K562 (cell line): ENCODE data around the gene SETDB2. TPM values are rescaled to one million over a fixed set of nuclear protein-coding genes. Genes with fewer than 3 reads are reported as not detected.

Source experiments
- ATAC-seq: fragments of 200-7000 bp; cut with Tn5 transposase; 3 replicates; pipeline ENCODE4 v1.9.1; 2020; ENCODE audit warnings: moderate library complexity
- BruUV-seq: library from RNA; stranded (reverse); fragments of 400-500 nt; replicated peaks from 2 replicates; lab custom pipeline; 2021; lab: Mats Ljungman, UMichigan
- CTCF ChIA-PET: fragments of 300-600 bp; formaldehyde crosslinking; extraction: SDS; loops from one replicate; lab custom pipeline; 2021; ENCODE audit warnings: low intra/inter-chr PET ratio; lab: Yijun Ruan, JAX
- POLR2A ChIA-PET: fragments of 300-600, 350-650 bp; sonication (Branson Sonifier 250); formaldehyde crosslinking; extraction: SDS; loops from one replicate; lab custom pipeline; 2021; ENCODE audit warnings: antibody characterized with exemption, inconsistent platforms; lab: Yijun Ruan, JAX
- DNase-seq, 4 experiments: peaks; one replicate each; pipeline versions ENCODE4 v3.0.0 to v3.0.0-alpha.2; 2011 to 2018; ENCODE audit warnings: low spot score in 3 of 4, mixed read lengths in 3 of 4; ENCODE audit errors: extremely low read depth in 1 of 4
- FAIRE-seq: peaks from 2 replicates; lab custom pipeline; 2011; peaks lifted over from hg19 to GRCh38; lab: Jason Lieb, UNC
- H2AFZ ChIP-seq: 2 replicates; pipeline ENCODE4 v1.6.0; 2011; ENCODE audit warnings: low read depth, low read length, control low read depth, inconsistent platforms
- H3K27ac ChIP-seq: fragments of 200-600 bp; 3 replicates; pipeline ENCODE4 v1.8.0; 2011; ENCODE audit warnings: low read depth, mild to moderate bottlenecking, control low read depth, inconsistent platforms, low read length, moderate library complexity, mixed read lengths; ENCODE audit errors: extremely low read depth
- H3K27me3 ChIP-seq, 2 experiments: fragments of 300-600 bp in 1 of 2; 2 replicates in 1 of 2; 3 replicates in 1 of 2; pipeline versions ENCODE4 v1.6.0 to v1.8.0; 2011; ENCODE audit warnings: inconsistent platforms in 2 of 2, low read length in 2 of 2, mild to moderate bottlenecking in 1 of 2, mixed read lengths in 1 of 2, moderate library complexity in 1 of 2; ENCODE audit not compliant: control insufficient read depth in 2 of 2, insufficient read depth in 2 of 2
- H3K36me3 ChIP-seq: fragments of 300-600 bp; 3 replicates; pipeline ENCODE4 v1.8.0; 2011; ENCODE audit warnings: mild to moderate bottlenecking, low read length, inconsistent platforms; ENCODE audit not compliant: control insufficient read depth, insufficient read depth
- H3K4me1 ChIP-seq, 2 experiments: fragments of 200-600 bp in 1 of 2; replicated peaks in 1 of 2; 2 replicates in 1 of 2; 3 replicates in 1 of 2; pipeline versions ENCODE4 v1.5.1 to v1.8.0; 2011; ENCODE audit warnings: inconsistent platforms in 2 of 2, low read length in 2 of 2, mild to moderate bottlenecking in 1 of 2, mixed read lengths in 1 of 2, moderate library complexity in 1 of 2; ENCODE audit not compliant: control insufficient read depth in 2 of 2, insufficient read depth in 2 of 2
- H3K4me2 ChIP-seq: 2 replicates; pipeline ENCODE4 v1.6.1; 2011; ENCODE audit warnings: low read length, control low read depth, inconsistent platforms, mixed read lengths; ENCODE audit not compliant: insufficient read depth
- H3K4me3 ChIP-seq: fragments of 200-600 bp; sonication (generic), shearing (Covaris generic); 2 replicates; pipeline ENCODE4 v1.5.1; 2016; ENCODE audit warnings: control low read depth, inconsistent platforms
- H3K79me2 ChIP-seq: fragments of 200-600 bp; 3 replicates; pipeline ENCODE4 v1.8.0; 2011; ENCODE audit warnings: low read length, inconsistent platforms; ENCODE audit not compliant: control insufficient read depth, insufficient read depth
- H3K9ac ChIP-seq, 2 experiments: 2 replicates each; pipeline versions ENCODE4 v1.6.0 to v1.6.1; 2011; ENCODE audit warnings: low read depth in 2 of 2, low read length in 2 of 2, control low read depth in 1 of 2, inconsistent platforms in 1 of 2, mild to moderate bottlenecking in 1 of 2, mixed read lengths in 1 of 2; ENCODE audit not compliant: insufficient read depth in 1 of 2
- H3K9me1 ChIP-seq: one replicate; pipeline ENCODE4 v1.6.0; 2011; ENCODE audit warnings: inconsistent platforms, mild to moderate bottlenecking, low read length, moderate library complexity; ENCODE audit not compliant: control insufficient read depth, insufficient read depth
- H3K9me3 ChIP-seq: replicated peaks from 2 replicates; pipeline ENCODE4 v1.5.1; 2011; ENCODE audit warnings: low read depth, low read length, inconsistent platforms; ENCODE audit not compliant: control insufficient read depth, insufficient read depth
- H4K20me1 ChIP-seq: replicated peaks from 2 replicates; pipeline ENCODE4 v1.6.1; 2011; ENCODE audit warnings: low read length, inconsistent platforms, mixed read lengths; ENCODE audit not compliant: control insufficient read depth, insufficient read depth
- C11orf30 ChIP-seq: fragments of 450-650 bp; IDR thresholded peaks from 2 replicates; pipeline ENCODE4 v1.6.1; 2016; ENCODE audit warnings: low read depth, mild to moderate bottlenecking
- ELF1 ChIP-seq: fragments of 200-800 bp; sonication (Bioruptor generic); IDR thresholded peaks from 2 replicates; pipeline ENCODE4 v1.6.1; 2016; ENCODE audit warnings: missing genetic modification characterization, missing compliant biosample characterization
- MAFG ChIP-seq: fragments of 450-650 bp; conservative IDR thresholded peaks from 2 replicates; pipeline ENCODE4 v1.6.1; 2016; ENCODE audit warnings: missing genetic modification characterization, missing compliant biosample characterization
- PBX2 ChIP-seq, 2 experiments: IDR thresholded peaks in 1 of 2; conservative IDR thresholded peaks in 1 of 2; 2 replicates each; pipeline ENCODE4 v1.6.1; 2016; ENCODE audit warnings: low read depth in 2 of 2, mild to moderate bottlenecking in 1 of 2, missing compliant biosample characterization in 1 of 2, missing genetic modification characterization in 1 of 2, moderate library complexity in 1 of 2
- PPARD ChIP-seq: fragments of 250-450 bp; sonication (Bioruptor Pico); IDR thresholded peaks from 2 replicates; pipeline ENCODE4 v1.8.0; 2022; ENCODE audit warnings: inconsistent platforms, mild to moderate bottlenecking, moderate library complexity
- SP2 ChIP-seq: IDR thresholded peaks from 2 replicates; pipeline ENCODE4 v1.6.1; 2011; ENCODE audit warnings: mild to moderate bottlenecking, low read depth, low read length, moderate library complexity; ENCODE audit not compliant: poor library complexity, severe bottlenecking; ENCODE audit errors: extremely low read depth
- ZNF146 ChIP-seq: IDR thresholded peaks from one replicate; pipeline ENCODE4 v1.6.1; 2018; ENCODE audit warnings: missing compliant biosample characterization; ENCODE audit not compliant: unreplicated experiment
- ZNF316 ChIP-seq: fragments of 450-650 bp; IDR thresholded peaks from 2 replicates; pipeline ENCODE4 v1.6.1; 2016
- WGBS: fragments of 100-300 bp; shearing (Covaris generic); methylation state at CpG from one replicate; pipeline ENCODE4 v1.1.6; 2016; ENCODE audit warnings: low coverage, mixed read lengths; ENCODE audit not compliant: insufficient coverage; ENCODE audit errors: missing lambda C conversion rate; 5-methylcytosine and 5-hydroxymethylcytosine counted together
- in situ Hi-C: fragments of 300-500 bp; cut with MboI; formaldehyde crosslinking; loops from 4 replicates; pipeline ENCODE4 v1.15.0; 2018; ENCODE audit warnings: inconsistent platforms, mixed read lengths
- intact Hi-C: fragments of 100-400 bp; cut with micrococcal nuclease; formaldehyde crosslinking; loops from 2 replicates; pipeline ENCODE4 v1.14.2; 2022
- polyA plus RNA-seq, 8 experiments: library from polyadenylated mRNA; depleted of rRNA in 4 of 8; stranded (reverse) in 5 of 8; unstranded in 3 of 8; fragments of >200 nt; fragmentation: Nextera tagmentation in 2 of 8; fragmentation: Illumina TruSeq in 1 of 8; extraction: Ambion mirVana in 2 of 8; extraction: Trizol in 1 of 8; gene quantifications; 2 replicates each; pipeline versions ENCODE4 v1.2.1 to v1.2.3, GENCODE V29; 2011 to 2014; ENCODE audit warnings: inconsistent platforms in 1 of 8, missing spikeins in 1 of 8
- total RNA-seq, 7 experiments: library from RNA; depleted of rRNA in 6 of 7; stranded (reverse); fragments of >200 nt in 6 of 7; fragmentation: Illumina TruSeq in 2 of 7; extraction: Trizol in 2 of 7; gene quantifications; 2 replicates each; pipeline versions ENCODE4 v1.2.1 to v1.2.3, GENCODE V29; 2011 to 2021; ENCODE audit warnings: low replicate concordance in 1 of 7

Gene SETDB2
- total and polyA plus RNA-seq, 9 of the 15 experiments (the other 6 are each of a cell fraction or from before 2014, with no cell fraction given), result 1.0 to 9.0 (median 6.1) TPM

GRCh38 chr13:49446473-49446872 is 2.4 kb downstream of the SETDB2 start:
- FAIRE-seq (no peak), ATAC-seq (no peak), DNase-seq (no peak)
- H3K27ac ChIP-seq, result peak overlapping the region; percentile 91; the same call in 2 of the 3 replicates
- no peaks in the 10 kb centered on the region for H3K9me1 ChIP-seq
- peak overlapping the region in 1 of 2 experiments; percentile 76; a peak in 2 of 4 replicates for H3K9ac ChIP-seq
- intact Hi-C loops, result loop anchor here (5.0 kb wide), 1 partner anchor 161 kb away; no protein-coding TSS in a partner anchor
- BruUV-seq, result no TSS peak
- H3K79me2 ChIP-seq, result peaks cover 60% of the 10 kb centered on the region
- in situ Hi-C loops, result no loop called here
- H4K20me1 ChIP-seq, result no peaks in the 10 kb centered on the region
- no peaks in the 10 kb centered on the region for H3K36me3 ChIP-seq
- peak overlapping the region; percentile 36 for H3K4me2 ChIP-seq
- POLR2A ChIA-PET, result interaction anchor here (0.6 to 0.9 kb wide), 2 partner anchors 46 to 49 kb away, joined by 3 read pairs; partner anchors contain the start of gene PHF11
- H3K9me3 ChIP-seq, result no peaks in the 10 kb centered on the region
- CTCF ChIA-PET, result no interaction called here
- no peak overlapping the region for H2AFZ ChIP-seq
- peak overlapping the region; percentile 81 for H3K4me3 ChIP-seq
- peaks cover 0 to 6% of the 10 kb centered on the region in 2 experiments; a peak in 2 of 5 replicates for H3K4me1 ChIP-seq
- H3K27me3 ChIP-seq, result no peaks in the 10 kb centered on the region
- TF ChIP-seq ZNF146 (peak; percentile 57), ELF1 (no peak), SP2 (no peak)

GRCh38 chr13:49448753-49449152 is 4.7 kb downstream of the SETDB2 start:
- CTCF ChIA-PET, result no interaction called here

More at GRCh38 chr13:49448753-49449152, 4.7 kb downstream of the SETDB2 start:
- no peak for DNase-seq
- BruUV-seq, result no TSS peak
- FAIRE-seq, result no peak
- Histone ChIP-seq H3K27me3 (no peaks in the 10 kb centered on the region), H3K36me3 (no peaks in the 10 kb centered on the region), H3K4me3 (no peak overlapping the region), H3K79me2 (peaks cover 60% of the 10 kb centered on the region), H3K9ac (0 out of 4 replicates have a peak overlapping the region, but pooled peaks of 1 of the 2 experiments have one; percentile 76), H3K4me1 (peaks cover 0 to 6% of the 10 kb centered on the region in 2 experiments; a peak in 1 of 5 replicates), H3K9me3 (no peaks in the 10 kb centered on the region), H3K4me2 (no peak overlapping the region), H2AFZ (no peak overlapping the region), H3K9me1 (no peaks in the 10 kb centered on the region), H4K20me1 (no peaks in the 10 kb centered on the region), H3K27ac (no peak overlapping the region)
- in situ Hi-C loops, result no loop called here
- no peak for ATAC-seq
- POLR2A ChIA-PET, result no interaction called here
- WGBS, result 61% methylated on average over 2 of the region's 2 CpGs
- intact Hi-C loops, result loop anchor here (5.0 kb wide), 1 partner anchor 159 kb away; no protein-coding TSS in a partner anchor
- TF ChIP-seq PPARD (CRISPR knock-in tag), result no peak
- TF ChIP-seq PBX2 (CRISPR knock-in tag; IDR thresholded peaks at IDR 0.05; ENCODE audit: low read depth), result no peak
- TF ChIP-seq PBX2 (tag; conservative IDR thresholded peaks at IDR 0.05; ENCODE audit: low read depth), result no peak
- peak; percentile 31; the same call in 1 of the 2 replicates for TF ChIP-seq MAFG
- TF ChIP-seq C11orf30, result peak; percentile 69
- peak; percentile 88 for TF ChIP-seq ZNF316
- TF ChIP-seq, all 486 proteins: peak for 3
